Body of pancreas (tissue), 4 donors: ENCODE data around the gene CPZ. TPM values are rescaled to one million over a fixed set of nuclear protein-coding genes. Genes with fewer than 3 reads are reported as not detected.

Experiments
- ATAC-seq: fragments of 150-250 bp; one replicate; pipeline ENCODE4 v1.9.1; 2016
- DNase-seq, 4 donors: peaks; one replicate each; pipeline ENCODE4 v3.0.0-alpha.2; 2019
- H3K27ac ChIP-seq, 4 donors: fragments of 200-600 bp; sonication (generic); 1 replicate in 3 of 4; 2 replicates in 1 of 4; pipeline versions ENCODE4 v1.5.1 to v1.6.1; 2016 to 2019; ENCODE audit warnings: mild to moderate bottlenecking in 1 of 4, mixed read lengths in 1 of 4, moderate library complexity in 1 of 4
- H3K27me3 ChIP-seq, 2 donors: fragments of 200-600 bp; sonication (generic); one replicate each; pipeline ENCODE4 v1.6.0; 2016; ENCODE audit warnings: mild to moderate bottlenecking in 1 of 2
- H3K36me3 ChIP-seq, 2 donors: fragments of 200-600 bp; sonication (generic); replicated peaks in 1 of 2; 2 replicates each; pipeline ENCODE4 v1.5.1; 2016; ENCODE audit warnings: low read depth in 2 of 2; ENCODE audit not compliant: insufficient read depth in 1 of 2
- H3K4me1 ChIP-seq: fragments of 200-600 bp; sonication (generic); one replicate; pipeline ENCODE4 v1.6.0; 2016
- H3K4me3 ChIP-seq, 2 donors: fragments of 200-600 bp; sonication (generic); 1 replicate in 1 of 2; 2 replicates in 1 of 2; pipeline ENCODE4 v1.5.1; 2016 to 2019
- H3K9me3 ChIP-seq, 3 donors: fragments of 200-600 bp; sonication (generic); 1 replicate in 2 of 3; 2 replicates in 1 of 3; pipeline ENCODE4 v1.5.1; 2016
- POLR2A ChIP-seq, 3 donors: fragments of 450-650 bp; IDR thresholded peaks; one replicate each; pipeline ENCODE4 v1.6.1; 2016; ENCODE audit warnings: antibody characterized with exemption in 3 of 3, mild to moderate bottlenecking in 2 of 3
- WGBS, 2 donors: methylation state at CpG; one replicate each; pipeline ENCODE4 v1.1.5; 2017; 5-methylcytosine and 5-hydroxymethylcytosine counted together
- intact Hi-C: fragments of 100-400 bp; cut with DNase I; formaldehyde crosslinking; loops from one replicate; pipeline ENCODE4 v1.15.1; 2023
- total RNA-seq, 2 donors: library from RNA; depleted of rRNA; stranded (reverse); fragments of >200 nt; gene quantifications; one replicate each; pipeline ENCODE4 v1.1.0, GENCODE V29; 2016
- TF ChIP-seq, protein P1 (sequence below), 7 experiments: fragments of 450-650 bp in 4 of 7; fragments of 200-600 bp in 3 of 7; sonication (generic) in 3 of 7; IDR thresholded peaks; one replicate each; pipeline ENCODE4 v1.5.1; 2016 to 2019; ENCODE audit warnings: antibody characterized with exemption in 7 of 7

Gene CPZ
- total RNA-seq, 2 donors from 2014 or later: 0.66 to 0.78 TPM

- ATAC-seq: no peak
Observed at GRCh38 chr4:8643986-8644385, 51.4 kb downstream of the CPZ start.

DNA sequence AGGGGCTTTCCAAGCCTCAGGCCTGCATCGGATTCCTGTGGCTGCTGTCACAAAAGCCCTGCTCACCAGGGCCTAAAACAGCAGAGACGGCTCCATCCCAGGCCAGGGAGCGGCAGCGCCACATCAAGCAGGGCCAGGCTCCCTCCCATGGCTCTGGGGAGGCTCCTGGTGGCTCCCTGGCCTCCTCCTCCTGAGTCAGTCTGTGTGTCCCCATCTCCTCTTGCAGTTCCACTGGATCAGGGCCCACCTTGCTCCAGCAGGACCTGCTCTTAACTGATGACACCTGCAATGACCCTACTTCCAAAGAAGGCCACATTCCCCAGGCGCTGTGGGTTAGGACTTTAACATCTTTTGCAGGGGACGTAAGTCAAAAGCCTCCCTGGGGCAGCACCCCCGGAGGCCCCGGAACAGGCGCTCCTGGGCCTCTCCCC is 51.9 kb downstream of the CPZ start:
- H3K9me3 ChIP-seq: no peaks in the 10 kb centered on the region
- no peak for TF ChIP-seq POLR2A (IDR thresholded peaks at IDR 0.05)
- TF ChIP-seq, protein P1, sequence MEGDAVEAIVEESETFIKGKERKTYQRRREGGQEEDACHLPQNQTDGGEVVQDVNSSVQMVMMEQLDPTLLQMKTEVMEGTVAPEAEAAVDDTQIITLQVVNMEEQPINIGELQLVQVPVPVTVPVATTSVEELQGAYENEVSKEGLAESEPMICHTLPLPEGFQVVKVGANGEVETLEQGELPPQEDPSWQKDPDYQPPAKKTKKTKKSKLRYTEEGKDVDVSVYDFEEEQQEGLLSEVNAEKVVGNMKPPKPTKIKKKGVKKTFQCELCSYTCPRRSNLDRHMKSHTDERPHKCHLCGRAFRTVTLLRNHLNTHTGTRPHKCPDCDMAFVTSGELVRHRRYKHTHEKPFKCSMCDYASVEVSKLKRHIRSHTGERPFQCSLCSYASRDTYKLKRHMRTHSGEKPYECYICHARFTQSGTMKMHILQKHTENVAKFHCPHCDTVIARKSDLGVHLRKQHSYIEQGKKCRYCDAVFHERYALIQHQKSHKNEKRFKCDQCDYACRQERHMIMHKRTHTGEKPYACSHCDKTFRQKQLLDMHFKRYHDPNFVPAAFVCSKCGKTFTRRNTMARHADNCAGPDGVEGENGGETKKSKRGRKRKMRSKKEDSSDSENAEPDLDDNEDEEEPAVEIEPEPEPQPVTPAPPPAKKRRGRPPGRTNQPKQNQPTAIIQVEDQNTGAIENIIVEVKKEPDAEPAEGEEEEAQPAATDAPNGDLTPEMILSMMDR (IDR thresholded peaks at IDR 0.05): no peak
- ATAC-seq (no peak), DNase-seq (no peak)
- H3K27me3 ChIP-seq: no peaks in the 10 kb centered on the region
- intact Hi-C loops: no loop called here
- H3K4me1 ChIP-seq: no peaks in the 10 kb centered on the region
- no peak overlapping the region for H3K27ac ChIP-seq
- no peaks in the 10 kb centered on the region for H3K36me3 ChIP-seq
- 46 to 71% methylated on average over 4 to 9 of the region's 9 CpGs for WGBS, 2 donors
- no peak overlapping the region for H3K4me3 ChIP-seq

More at GRCh38 chr4:8643986-8644385, 51.4 kb downstream of the CPZ start:
- H3K27me3 ChIP-seq: no peaks in the 10 kb centered on the region
- H3K4me1 ChIP-seq: no peaks in the 10 kb centered on the region
- intact Hi-C loops: no loop called here
- WGBS, 2 donors: 53 to 69% methylated on average over 9 to 21 of the region's 22 CpGs
- H3K36me3 ChIP-seq: no peaks in the 10 kb centered on the region
- TF ChIP-seq, protein P1 (IDR thresholded peaks at IDR 0.05): no peak
- no peak for TF ChIP-seq POLR2A (IDR thresholded peaks at IDR 0.05)
- no peaks in the 10 kb centered on the region for H3K9me3 ChIP-seq
- DNase-seq: no peak
- no peak overlapping the region for H3K27ac ChIP-seq
- no peak overlapping the region for H3K4me3 ChIP-seq

DNA sequence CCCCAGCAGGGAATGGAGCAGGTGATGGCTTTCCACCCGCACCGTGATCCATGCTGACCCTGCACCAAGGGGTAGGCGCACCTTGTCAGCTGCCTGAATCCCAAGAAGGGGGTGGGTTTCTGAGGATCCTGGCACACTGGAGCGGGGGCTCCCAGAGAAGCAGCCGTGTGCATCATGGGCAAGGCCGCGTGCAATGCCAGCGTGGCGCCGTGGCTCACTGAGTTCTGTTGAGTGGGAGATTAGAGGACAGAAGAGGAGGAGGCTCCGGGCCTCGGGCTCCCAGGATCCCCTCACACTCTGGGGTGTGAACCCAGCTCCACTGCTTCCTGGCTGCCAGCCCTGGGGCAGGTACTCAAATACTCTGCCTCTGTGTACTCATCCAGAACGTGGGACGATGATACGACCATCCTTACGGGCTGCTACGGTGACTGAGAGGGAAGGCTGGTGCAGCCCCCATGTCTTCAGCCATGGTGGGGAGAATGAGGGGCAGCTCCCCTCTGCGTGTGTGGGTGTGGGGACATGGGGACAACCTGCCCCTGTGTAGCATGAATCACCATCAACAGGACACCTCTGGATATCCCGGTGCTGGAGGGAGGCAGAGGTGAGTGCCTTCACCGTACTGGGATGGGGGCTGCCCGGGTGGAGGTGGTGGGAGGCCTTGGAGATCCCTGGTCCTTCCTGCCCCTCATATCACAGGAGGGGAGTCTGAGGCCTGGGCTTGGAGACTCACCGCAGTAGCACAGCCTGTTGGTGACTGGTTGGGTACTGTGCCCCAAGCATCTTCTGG is 52.6 kb downstream of the CPZ start:
- Histone ChIP-seq H3K9me3 (no peaks in the 10 kb centered on the region), H3K36me3 (no peaks in the 10 kb centered on the region), H3K4me1 (no peaks in the 10 kb centered on the region), H3K4me3 (no peak overlapping the region), H3K27me3 (no peaks in the 10 kb centered on the region), H3K27ac (no peak overlapping the region)
- 72 to 81% methylated on average over 14 to 22 of the region's 22 CpGs for WGBS, 2 donors
- TF ChIP-seq POLR2A (IDR thresholded peaks at IDR 0.05): no peak
- TF ChIP-seq, protein P1 (IDR thresholded peaks at IDR 0.05): no peak
- no peak for DNase-seq
- intact Hi-C loops: no loop called here
- no peak for ATAC-seq

DNA sequence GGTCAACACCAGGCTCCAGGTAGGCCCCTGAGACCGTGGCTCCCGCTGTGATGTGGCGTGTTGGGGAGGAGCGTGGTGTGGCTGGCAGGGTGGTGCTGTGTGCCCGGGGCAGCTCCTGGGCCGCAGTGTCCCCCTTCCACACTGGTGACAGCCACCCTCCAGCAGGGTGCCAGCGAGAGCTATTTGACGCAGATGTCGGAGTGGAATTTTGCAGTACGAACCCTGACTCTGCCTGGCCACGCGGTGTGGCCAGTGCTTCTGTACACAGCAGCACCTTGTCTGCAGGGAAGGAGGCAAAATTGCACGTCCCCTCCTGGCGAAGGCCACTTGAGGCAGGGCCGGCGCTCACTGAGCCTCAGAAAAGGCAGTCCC is 53.2 kb downstream of the CPZ start:
- DNase-seq: no peak
- Histone ChIP-seq H3K4me3 (no peak overlapping the region), H3K4me1 (no peaks in the 10 kb centered on the region), H3K27ac (no peak overlapping the region), H3K27me3 (no peaks in the 10 kb centered on the region), H3K9me3 (no peaks in the 10 kb centered on the region), H3K36me3 (no peaks in the 10 kb centered on the region)
- ATAC-seq: no peak
- intact Hi-C loops: no loop called here
- TF ChIP-seq, protein P1 (IDR thresholded peaks at IDR 0.05): no peak
- TF ChIP-seq POLR2A (IDR thresholded peaks at IDR 0.05): no peak
- WGBS, 2 donors: 57 to 65% methylated on average over 7 to 16 of the region's 16 CpGs
